ENCODE data around the gene RAD51B. TPM values are rescaled to one million over a fixed set of nuclear protein-coding genes. Genes with fewer than 3 reads are reported as not detected.

Gene RAD51B
- total and polyA plus RNA-seq, 2 of the 13 experiments (the other 11 are each of a cell fraction or from before 2014, with no cell fraction given), result 7.0 to 9.5 TPM

DNA sequence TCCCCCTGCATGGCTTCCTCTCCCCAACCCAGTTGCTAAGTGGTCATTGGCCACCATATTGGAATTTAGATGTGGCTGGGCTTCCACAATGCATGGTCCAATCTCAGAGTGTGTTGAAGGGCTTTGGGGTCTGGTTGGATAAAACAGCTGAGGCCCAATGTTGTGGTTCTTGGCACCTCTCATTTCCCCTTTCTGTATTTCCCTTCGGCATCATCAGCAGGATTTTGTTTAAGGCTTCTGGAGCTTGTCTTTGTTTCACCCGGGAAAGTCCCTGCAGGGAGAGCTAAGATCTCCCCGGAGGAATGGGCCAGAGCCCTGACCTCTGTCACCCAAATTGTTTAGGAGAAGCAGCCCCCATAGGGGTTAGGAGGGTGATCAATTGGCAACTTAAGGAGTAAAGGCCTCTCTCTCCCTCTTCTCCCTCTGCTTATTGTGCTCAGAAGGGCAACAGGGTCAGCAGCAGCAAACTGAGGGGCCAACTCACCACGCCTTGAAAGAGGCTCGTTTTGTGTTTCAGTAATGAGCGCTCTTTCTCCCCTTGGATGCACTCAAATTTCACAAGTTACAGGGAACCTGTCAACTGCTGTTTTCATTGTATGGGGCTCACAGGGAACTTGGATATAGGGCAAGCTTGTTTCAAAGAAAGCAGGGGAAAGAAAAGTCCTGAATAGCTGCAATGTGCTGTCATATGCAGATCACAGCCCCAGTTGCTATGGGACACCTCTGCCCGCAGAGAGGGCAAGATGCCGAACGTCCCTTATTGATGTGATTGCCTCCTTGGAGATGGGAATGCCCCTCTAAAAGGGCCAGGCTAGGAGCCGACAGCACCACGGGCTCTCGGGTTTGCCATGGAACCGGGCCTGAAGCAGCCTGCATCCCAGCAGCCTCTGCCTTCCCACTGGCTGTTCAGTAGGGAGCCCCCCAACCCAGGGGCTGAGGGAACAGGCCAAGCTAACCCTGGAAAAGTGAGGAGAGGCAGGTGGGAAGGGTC, 749.6 kb downstream of the RAD51B start (continued):
- no peak for TF ChIP-seq KDM5A (IDR thresholded peaks at IDR 0.05; ENCODE audit: borderline replicate concordance, low read length)
- TF ChIP-seq, protein P1, sequence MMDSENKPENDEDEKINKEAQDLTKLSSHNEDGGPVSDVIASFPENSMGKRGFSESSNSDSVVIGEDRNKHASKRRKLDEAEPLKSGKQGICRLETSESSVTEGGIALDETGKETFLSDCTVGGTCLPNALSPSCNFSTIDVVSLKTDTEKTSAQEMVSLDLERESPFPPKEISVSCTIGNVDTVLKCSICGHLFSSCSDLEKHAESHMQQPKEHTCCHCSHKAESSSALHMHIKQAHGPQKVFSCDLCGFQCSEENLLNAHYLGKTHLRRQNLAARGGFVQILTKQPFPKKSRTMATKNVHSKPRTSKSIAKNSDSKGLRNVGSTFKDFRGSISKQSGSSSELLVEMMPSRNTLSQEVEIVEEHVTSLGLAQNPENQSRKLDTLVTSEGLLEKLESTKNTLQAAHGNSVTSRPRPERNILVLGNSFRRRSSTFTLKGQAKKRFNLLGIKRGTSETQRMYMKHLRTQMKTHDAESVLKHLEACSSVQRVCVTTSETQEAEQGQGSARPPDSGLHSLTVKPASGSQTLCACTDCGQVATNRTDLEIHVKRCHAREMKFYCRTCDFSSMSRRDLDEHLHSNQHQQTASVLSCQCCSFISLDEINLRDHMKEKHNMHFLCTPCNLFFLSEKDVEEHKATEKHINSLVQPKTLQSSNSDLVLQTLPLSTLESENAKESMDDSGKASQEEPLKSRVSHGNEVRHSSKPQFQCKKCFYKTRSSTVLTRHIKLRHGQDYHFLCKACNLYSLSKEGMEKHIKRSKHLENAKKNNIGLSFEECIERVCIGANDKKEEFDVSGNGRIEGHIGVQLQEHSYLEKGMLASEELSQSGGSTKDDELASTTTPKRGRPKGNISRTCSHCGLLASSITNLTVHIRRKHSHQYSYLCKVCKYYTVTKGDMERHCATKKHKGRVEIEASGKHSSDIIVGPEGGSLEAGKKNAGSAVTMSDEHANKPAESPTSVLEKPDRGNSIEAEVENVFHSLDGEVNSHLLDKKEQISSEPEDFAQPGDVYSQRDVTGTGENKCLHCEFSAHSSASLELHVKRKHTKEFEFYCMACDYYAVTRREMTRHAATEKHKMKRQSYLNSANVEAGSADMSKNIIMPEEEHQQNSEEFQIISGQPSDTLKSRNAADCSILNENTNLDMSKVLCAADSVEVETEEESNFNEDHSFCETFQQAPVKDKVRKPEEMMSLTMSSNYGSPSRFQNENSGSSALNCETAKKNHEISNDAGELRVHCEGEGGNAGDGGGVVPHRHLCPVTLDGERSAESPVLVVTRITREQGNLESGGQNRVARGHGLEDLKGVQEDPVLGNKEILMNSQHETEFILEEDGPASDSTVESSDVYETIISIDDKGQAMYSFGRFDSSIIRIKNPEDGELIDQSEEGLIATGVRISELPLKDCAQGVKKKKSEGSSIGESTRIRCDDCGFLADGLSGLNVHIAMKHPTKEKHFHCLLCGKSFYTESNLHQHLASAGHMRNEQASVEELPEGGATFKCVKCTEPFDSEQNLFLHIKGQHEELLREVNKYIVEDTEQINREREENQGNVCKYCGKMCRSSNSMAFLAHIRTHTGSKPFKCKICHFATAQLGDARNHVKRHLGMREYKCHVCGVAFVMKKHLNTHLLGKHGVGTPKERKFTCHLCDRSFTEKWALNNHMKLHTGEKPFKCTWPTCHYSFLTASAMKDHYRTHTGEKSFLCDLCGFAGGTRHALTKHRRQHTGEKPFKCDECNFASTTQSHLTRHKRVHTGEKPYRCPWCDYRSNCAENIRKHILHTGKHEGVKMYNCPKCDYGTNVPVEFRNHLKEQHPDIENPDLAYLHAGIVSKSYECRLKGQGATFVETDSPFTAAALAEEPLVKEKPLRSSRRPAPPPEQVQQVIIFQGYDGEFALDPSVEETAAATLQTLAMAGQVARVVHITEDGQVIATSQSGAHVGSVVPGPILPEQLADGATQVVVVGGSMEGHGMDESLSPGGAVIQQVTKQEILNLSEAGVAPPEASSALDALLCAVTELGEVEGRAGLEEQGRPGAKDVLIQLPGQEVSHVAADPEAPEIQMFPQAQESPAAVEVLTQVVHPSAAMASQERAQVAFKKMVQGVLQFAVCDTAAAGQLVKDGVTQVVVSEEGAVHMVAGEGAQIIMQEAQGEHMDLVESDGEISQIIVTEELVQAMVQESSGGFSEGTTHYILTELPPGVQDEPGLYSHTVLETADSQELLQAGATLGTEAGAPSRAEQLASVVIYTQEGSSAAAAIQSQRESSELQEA (CRISPR knock-in tag; IDR thresholded peaks at IDR 0.05; ENCODE audit: not compliant biosample characterization), result no peak
- TF ChIP-seq, protein P2, sequence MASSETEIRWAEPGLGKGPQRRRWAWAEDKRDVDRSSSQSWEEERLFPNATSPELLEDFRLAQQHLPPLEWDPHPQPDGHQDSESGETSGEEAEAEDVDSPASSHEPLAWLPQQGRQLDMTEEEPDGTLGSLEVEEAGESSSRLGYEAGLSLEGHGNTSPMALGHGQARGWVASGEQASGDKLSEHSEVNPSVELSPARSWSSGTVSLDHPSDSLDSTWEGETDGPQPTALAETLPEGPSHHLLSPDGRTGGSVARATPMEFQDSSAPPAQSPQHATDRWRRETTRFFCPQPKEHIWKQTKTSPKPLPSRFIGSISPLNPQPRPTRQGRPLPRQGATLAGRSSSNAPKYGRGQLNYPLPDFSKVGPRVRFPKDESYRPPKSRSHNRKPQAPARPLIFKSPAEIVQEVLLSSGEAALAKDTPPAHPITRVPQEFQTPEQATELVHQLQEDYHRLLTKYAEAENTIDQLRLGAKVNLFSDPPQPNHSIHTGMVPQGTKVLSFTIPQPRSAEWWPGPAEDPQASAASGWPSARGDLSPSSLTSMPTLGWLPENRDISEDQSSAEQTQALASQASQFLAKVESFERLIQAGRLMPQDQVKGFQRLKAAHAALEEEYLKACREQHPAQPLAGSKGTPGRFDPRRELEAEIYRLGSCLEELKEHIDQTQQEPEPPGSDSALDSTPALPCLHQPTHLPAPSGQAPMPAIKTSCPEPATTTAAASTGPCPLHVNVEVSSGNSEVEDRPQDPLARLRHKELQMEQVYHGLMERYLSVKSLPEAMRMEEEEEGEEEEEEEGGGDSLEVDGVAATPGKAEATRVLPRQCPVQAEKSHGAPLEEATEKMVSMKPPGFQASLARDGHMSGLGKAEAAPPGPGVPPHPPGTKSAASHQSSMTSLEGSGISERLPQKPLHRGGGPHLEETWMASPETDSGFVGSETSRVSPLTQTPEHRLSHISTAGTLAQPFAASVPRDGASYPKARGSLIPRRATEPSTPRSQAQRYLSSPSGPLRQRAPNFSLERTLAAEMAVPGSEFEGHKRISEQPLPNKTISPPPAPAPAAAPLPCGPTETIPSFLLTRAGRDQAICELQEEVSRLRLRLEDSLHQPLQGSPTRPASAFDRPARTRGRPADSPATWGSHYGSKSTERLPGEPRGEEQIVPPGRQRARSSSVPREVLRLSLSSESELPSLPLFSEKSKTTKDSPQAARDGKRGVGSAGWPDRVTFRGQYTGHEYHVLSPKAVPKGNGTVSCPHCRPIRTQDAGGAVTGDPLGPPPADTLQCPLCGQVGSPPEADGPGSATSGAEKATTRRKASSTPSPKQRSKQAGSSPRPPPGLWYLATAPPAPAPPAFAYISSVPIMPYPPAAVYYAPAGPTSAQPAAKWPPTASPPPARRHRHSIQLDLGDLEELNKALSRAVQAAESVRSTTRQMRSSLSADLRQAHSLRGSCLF (CRISPR knock-in tag; IDR thresholded peaks at IDR 0.05; ENCODE audit: borderline replicate concordance), result no peak

Data from HepG2 (cell line).